NCI-H748 (cell line): ENCODE measurements around the gene HMGXB3.
"Not testable (repeated sequence)": the region's sequence is repeated elsewhere in the genome, so short reads cannot be mapped to it uniquely, and the experiment has no call there.

ENCODE experiments used
- DNase-seq: peaks from one replicate; lab custom pipeline; 2025; ENCODE audit not compliant: unreplicated experiment; lab: John Stamatoyannopoulos, UW

The HMGXB3 gene

GRCh38 chr5:150017226-150018005 lies 16.9 kb downstream of the HMGXB3 start:
- DNase-seq, result no peak

DNA sequence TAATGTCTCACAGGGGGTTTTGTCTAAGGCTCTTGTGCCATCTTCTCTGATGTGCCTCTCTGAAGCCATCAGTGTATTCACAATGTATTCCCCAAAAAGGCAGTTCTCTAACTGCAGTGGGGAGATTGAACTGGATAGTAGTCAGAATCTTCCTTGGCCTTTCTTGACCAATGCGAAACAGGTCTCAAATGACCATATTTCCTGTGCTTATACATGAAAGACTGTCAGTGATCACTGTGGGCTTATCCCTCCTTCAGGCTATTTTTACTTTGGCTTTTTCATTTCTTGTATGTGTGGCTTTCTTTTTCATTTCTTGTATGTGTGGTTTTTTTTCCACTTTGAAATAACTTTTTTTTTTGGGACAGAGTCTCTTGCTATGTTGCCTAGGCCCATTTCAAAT lies 19.7 kb downstream of the HMGXB3 start:
- no peak for DNase-seq

GRCh38 chr5:150021491-150022157 lies 21.1 kb downstream of the HMGXB3 start:
- no peak for DNase-seq

DNA sequence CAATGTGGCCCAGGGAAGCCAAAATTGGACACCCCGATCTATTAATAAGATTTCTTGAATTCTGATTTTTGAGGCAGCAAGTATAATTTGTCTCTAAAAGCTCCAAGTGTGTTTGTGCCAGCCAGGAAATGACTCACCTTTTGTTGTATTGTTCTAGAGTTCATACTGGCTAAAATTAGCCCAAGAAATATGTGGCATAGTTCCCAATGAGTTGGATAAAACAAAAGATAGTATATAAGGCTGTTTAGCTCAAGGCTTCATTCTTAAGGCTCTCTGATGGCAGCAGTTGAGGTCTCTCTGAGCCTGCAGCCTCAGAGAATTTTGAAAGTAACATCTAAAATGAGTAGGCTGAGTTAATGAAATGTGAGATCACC lies 21.6 kb downstream of the HMGXB3 start:
- DNase-seq, result no peak

- no peak for DNase-seq
These were observed 22.1 kb downstream of the HMGXB3 start for GRCh38 chr5:150022681-150023080.

- DNase-seq, result no peak
These were observed 22.6 kb downstream of the HMGXB3 start for GRCh38 chr5:150023136-150023535.

- DNase-seq, result no peak
These were observed 23.9 kb downstream of the HMGXB3 start for GRCh38 chr5:150024346-150024984.

DNA sequence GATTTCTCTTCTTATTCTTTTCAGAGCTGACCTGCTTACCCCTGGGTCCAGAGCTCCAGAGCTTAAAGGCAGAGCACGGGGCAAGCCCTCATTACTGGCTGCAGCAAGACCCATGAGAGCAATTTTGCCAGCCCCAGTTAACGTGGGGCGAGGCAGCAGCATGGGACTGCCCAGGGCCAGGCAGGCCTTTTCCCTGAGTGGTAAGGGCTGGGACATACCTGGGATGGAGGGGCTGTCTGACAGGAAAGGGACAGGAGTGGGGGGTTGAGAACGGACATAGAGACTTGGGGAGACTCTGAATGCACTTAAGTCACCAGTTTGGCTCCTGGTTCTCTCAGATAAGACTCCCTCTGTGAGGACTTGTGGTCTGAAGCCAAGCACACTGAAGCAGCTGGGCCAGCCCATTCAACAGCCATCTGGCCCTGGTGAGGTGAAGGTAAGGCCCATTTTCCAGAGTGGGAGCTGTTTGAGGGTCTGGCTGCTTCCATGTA lies 26.2 kb downstream of the HMGXB3 start:
- DNase-seq, result no peak

DNA sequence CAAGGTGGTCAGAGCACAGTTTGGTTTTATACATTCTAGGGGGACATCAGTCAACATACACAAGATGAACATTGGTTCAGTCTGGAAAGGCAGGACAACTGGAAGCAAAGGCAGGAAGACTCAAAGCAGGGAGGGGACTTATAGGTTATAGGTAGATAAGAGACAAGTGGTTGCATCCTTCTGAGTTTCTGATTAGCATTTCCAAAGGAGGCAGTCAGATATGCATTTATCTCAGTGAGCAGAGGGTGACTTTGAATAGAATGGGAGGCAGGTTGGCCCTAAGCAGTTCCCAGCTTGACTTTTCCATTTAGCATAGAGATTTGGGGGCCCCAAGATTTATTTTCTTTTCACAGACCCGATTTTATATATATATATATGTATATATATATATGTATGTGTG lies 27.5 kb downstream of the HMGXB3 start:
- not testable (repeated sequence) for DNase-seq

DNA sequence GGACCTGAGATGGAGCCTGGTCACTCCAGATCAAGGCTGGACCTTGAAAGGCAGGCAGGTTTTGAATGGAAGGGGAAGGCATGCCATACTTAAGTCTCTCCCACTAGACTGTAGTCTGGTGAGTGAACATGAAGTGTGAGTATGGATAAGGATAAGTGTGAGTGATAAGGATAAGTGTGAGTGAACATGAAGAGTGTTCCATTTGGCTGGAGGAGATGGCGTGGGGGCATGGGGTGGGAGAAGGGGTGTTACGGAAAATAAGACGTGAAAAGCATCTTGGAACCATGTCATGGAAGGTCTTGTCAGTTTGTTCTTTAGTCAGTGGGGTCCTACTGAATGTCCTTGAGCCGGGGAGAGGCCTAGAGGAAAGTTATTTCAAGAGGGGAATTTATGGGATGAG lies 32.8 kb downstream of the HMGXB3 start:
- DNase-seq, result no peak

DNA sequence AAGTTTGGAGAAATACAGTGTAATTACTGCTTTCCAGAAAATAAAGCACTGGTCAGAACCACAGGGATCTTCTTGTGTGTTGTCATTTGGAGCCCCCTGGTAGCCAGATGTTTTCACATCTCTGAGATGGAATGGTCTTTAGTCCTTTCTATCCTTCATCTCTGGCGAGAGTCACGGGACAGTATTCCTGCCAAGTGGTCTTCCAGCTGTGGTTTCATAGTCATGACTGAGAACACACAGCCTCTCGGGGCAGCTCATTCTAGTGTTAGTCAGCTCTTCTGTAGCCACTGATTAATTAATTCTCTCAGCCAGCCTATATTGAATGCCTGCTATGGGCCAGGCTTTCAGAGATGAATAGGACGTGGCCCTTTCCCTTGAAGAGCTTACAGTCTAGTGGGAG lies 34.1 kb downstream of the HMGXB3 start:
- DNase-seq, result no peak

DNA sequence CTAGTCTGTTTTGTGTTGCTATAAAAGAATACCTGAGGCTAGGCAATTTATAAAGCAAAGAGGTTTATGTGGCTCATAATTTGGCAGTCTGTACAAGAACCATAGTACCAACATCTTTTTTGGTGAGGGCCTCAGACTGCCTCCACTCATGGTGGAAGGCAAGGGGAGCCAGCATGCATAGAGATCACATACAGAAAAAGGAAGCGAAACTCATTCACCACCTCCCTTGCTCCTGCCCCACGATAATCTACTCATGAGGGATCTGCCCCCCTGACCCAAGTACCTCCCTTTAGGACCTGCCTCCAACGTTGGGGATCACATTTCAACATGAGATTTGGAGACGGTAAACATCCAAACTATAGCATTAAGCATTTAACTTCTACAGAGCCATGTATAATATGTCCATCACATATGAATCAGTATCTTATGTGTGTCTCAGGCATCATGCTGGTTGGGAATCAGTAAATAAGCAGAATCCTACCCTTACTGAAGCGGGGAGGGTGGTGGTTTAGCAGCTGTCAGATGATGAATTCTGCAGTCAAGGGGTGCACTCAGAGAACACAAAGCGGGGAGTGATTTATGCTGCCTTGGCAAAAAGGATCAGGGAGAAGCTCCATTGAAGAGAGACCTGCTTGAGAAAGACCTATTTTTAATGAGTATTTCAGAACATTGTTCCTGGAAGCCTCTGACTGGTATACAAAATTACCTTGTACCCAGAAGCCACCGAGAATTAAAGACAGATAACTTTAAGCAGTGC lies 34.8 kb downstream of the HMGXB3 start:
- no peak for DNase-seq

GRCh38 chr5:150036513-150036912 lies 36.0 kb downstream of the HMGXB3 start:
- no peak for DNase-seq

DNA sequence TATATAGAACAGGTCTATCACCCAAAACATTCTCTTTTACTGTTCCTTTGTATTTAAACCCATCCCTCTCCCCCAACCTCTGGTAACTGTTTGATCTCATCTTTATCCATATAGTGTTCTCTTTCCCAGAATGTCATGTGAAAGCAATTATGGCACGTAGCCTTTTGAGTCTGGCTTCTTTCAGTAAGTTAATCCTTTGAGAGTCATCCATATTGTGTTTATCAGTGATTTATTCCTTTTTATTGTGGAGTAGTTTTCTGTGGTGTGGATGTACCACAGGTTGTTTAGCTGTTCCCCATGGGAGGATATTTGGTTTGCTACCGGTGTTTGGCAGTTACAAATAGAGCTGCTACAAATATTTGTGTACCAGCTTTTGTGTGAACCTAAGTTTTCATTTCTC lies 38.0 kb downstream of the HMGXB3 start:
- DNase-seq, result no peak

GRCh38 chr5:150042459-150042858 lies 41.9 kb downstream of the HMGXB3 start:
- no peak for DNase-seq

- DNase-seq, result no peak
These were observed 43.3 kb downstream of the HMGXB3 start for GRCh38 chr5:150043657-150044328.

DNA sequence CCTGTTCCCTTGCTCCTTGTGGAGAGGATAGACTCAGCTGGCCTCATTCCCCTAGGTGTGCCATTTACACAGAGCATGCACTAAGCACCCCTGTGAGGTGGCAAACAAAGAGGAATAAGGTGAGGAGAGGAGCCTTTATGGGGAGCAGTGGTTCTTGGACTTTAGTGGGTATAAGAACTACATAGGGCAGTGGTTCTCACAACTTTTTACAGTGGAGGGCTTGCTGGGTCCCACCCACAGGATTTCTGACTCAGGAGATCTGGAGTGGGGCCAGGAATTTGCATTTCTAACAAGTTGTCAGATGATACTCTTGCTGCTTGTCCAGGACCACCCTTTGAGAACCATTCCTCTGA lies 43.8 kb downstream of the HMGXB3 start:
- no peak for DNase-seq

DNA sequence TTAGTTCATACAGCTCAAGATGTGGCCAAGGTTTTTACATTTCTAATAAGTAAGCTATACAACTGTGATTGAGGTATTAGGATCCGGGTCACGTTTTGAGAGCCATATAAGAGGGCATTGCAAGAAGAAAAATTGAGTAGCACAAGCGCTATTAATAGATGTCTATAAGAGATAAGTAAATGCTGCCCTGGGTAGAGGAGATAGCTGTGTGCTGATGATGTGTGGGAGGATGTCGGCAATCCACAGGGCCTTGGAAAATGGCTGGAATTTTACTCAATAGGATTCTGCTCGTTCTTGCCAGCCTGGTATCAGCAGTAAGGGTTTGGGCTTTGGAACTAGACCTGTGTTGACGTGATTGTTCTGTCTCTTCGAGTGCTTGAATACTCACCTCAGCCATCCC lies 44.2 kb downstream of the HMGXB3 start:
- DNase-seq, result no peak

DNA sequence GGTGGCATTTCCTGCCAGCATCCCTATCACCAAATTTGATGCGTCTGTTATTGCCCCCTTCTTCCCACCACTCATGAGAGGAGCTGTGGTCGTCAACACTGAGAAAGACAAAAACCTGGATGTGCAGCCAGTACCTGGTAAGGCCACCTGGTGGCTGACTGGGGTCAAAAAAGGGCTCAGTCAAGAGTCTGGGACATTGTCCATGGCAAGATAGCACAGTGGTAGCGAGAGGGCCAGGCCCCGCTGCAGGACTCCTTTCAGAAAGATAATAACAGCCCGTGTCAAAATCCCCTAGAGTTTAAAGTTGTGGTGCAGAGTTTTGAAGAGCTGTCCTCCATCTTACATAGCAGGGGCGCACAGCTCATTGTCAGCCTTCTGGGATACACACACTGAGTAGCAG lies 45.0 kb downstream of the HMGXB3 start:
- no peak for DNase-seq

- DNase-seq, result no peak
These were observed 45.5 kb downstream of the HMGXB3 start for GRCh38 chr5:150046031-150046430.
